RWPE2 (cell line): ENCODE data around the gene YPEL1.
"Not testable (repeated sequence)": the region's sequence is repeated elsewhere in the genome, so short reads cannot be mapped to it uniquely, and the experiment has no call there.

Source experiments
- ATAC-seq: fragments of 200-7000 bp; cut with Tn5 transposase; 3 replicates; pipeline ENCODE4 v1.9.1; 2021; ENCODE audit warnings: low read depth
- DNase-seq: peaks from one replicate; pipeline ENCODE4 v3.0.0-alpha.2; 2020; ENCODE audit warnings: low spot score
- H3K27ac ChIP-seq: fragments of 450-650 bp; 2 replicates; pipeline ENCODE4 v1.5.1; 2017; ENCODE audit warnings: mild to moderate bottlenecking; ENCODE audit not compliant: poor library complexity, severe bottlenecking
- H3K27me3 ChIP-seq: fragments of 250-450 bp; sonication (Bioruptor Pico); 2 replicates; pipeline ENCODE4 v1.5.1; 2021; ENCODE audit warnings: mild to moderate bottlenecking, moderate library complexity; ENCODE audit not compliant: insufficient read depth, poor library complexity, severe bottlenecking
- H3K36me3 ChIP-seq: fragments of 250-450 bp; sonication (Bioruptor Pico); 2 replicates; pipeline ENCODE4 v1.5.1; 2020; ENCODE audit warnings: low read depth, mild to moderate bottlenecking, moderate library complexity
- H3K4me1 ChIP-seq: fragments of 250-450 bp; sonication (Bioruptor Pico); 2 replicates; pipeline ENCODE4 v1.5.1; 2021; ENCODE audit warnings: mild to moderate bottlenecking, moderate library complexity; ENCODE audit not compliant: insufficient read depth, poor library complexity, severe bottlenecking
- H3K4me3 ChIP-seq: fragments of 250-450 bp; sonication (Bioruptor Pico); 2 replicates; pipeline ENCODE4 v1.5.1; 2021; ENCODE audit warnings: mild to moderate bottlenecking, moderate library complexity; ENCODE audit not compliant: severe bottlenecking
- H3K9me3 ChIP-seq: fragments of 250-450 bp; sonication (Bioruptor Pico); 2 replicates; pipeline ENCODE4 v1.5.1; 2021; ENCODE audit warnings: mild to moderate bottlenecking, moderate library complexity; ENCODE audit not compliant: severe bottlenecking
- CTCF ChIP-seq: fragments of 450-650 bp; IDR thresholded peaks from one replicate; pipeline ENCODE4 v1.5.1; 2017; ENCODE audit warnings: mild to moderate bottlenecking, moderate library complexity; ENCODE audit not compliant: poor library complexity, severe bottlenecking

The YPEL1 gene

GRCh38 chr22:21682385-21683175 lies 53.0 kb downstream of the YPEL1 start:
- H3K36me3 ChIP-seq = peaks cover 22% of the 10 kb centered on the region

GRCh38 chr22:21681566-21682370 lies 53.8 kb downstream of the YPEL1 start:
- TF ChIP-seq CTCF = no peak
- Histone ChIP-seq H3K4me3 (no peak overlapping the region), H3K27me3 (no peaks in the 10 kb centered on the region), H3K27ac (no peak overlapping the region), H3K9me3 (no peaks in the 10 kb centered on the region), H3K36me3 (peaks cover 18% of the 10 kb centered on the region), H3K4me1 (no peaks in the 10 kb centered on the region)
- ATAC-seq (peak; percentile 23; the same call in 1 of the 3 replicates), DNase-seq (no peak)

More at GRCh38 chr22:21682385-21683175, 53.0 kb downstream of the YPEL1 start:
- no peak overlapping the region for H3K27ac ChIP-seq
- DNase-seq = no peak
- no peaks in the 10 kb centered on the region for H3K9me3 ChIP-seq
- H3K4me3 ChIP-seq = no peak overlapping the region
- ATAC-seq = no peak
- H3K4me1 ChIP-seq = no peaks in the 10 kb centered on the region
- TF ChIP-seq CTCF = no peak
- H3K27me3 ChIP-seq = no peaks in the 10 kb centered on the region

- no peak for TF ChIP-seq CTCF
- peaks cover 15% of the 10 kb centered on the region for H3K36me3 ChIP-seq
- H3K4me3 ChIP-seq = no peak overlapping the region
- H3K27ac ChIP-seq = no peak overlapping the region
- H3K4me1 ChIP-seq = no peaks in the 10 kb centered on the region
- H3K27me3 ChIP-seq = no peaks in the 10 kb centered on the region
- ATAC-seq (no peak), DNase-seq (no peak)
- H3K9me3 ChIP-seq = no peaks in the 10 kb centered on the region
These were observed 54.6 kb downstream of the YPEL1 start for GRCh38 chr22:21680830-21681565.

GRCh38 chr22:21679383-21679782 lies 56.2 kb downstream of the YPEL1 start:
- TF ChIP-seq CTCF = no peak
- Histone ChIP-seq H3K4me3 (no peak overlapping the region), H3K4me1 (no peaks in the 10 kb centered on the region), H3K9me3 (no peaks in the 10 kb centered on the region), H3K27me3 (no peaks in the 10 kb centered on the region), H3K36me3 (peaks cover 27% of the 10 kb centered on the region), H3K27ac (no peak overlapping the region)
- DNase-seq (no peak), ATAC-seq (no peak)

- not testable (repeated sequence) for H3K4me1 ChIP-seq, ATAC-seq, DNase-seq, H3K27me3 ChIP-seq, H3K9me3 ChIP-seq, H3K27ac ChIP-seq, H3K4me3 ChIP-seq
- peaks cover 32% of the 10 kb centered on the region for H3K36me3 ChIP-seq
These were observed 56.8 kb downstream of the YPEL1 start for GRCh38 chr22:21678842-21679241.
